ENCODE data around the gene SIK2. TPM values are rescaled to one million over a fixed set of nuclear protein-coding genes. Genes with fewer than 3 reads are reported as not detected.
A peak's percentile ranks its signal among the peaks of the same experiment; 100 is the strongest.

SIK2 gene
- total RNA-seq, 1 experiment from 2014 or later: 9.0 TPM

DNA sequence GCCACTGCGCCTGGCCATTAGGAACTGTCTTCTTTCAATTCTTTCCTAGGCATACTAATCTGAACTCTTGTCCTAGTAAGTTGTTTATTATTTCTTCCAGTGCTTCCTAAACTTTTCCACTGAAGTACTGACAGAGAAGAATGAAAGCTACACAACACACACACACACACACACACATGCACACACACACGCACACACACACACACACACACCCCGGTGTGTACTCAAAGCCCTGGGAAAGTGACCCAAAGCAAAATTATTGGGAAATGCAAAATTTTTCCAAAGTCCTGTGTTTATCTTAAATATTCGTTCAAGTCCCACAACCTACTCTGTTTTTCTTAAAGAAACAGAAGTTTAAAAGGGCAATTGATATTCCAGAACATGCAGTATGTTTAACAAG lies 19.4 kb upstream of the SIK2 start:
- Histone ChIP-seq H3K9me3 (ENCODE audit: low read length) (no peaks in the 10 kb centered on the region), H4K20me1 (ENCODE audit: low read length) (no peaks in the 10 kb centered on the region), H3K4me3 (ENCODE audit: low read length) (no peak overlapping the region), H3K9ac (ENCODE audit: low read length) (no peak overlapping the region), H3K4me2 (ENCODE audit: low read length) (no peak overlapping the region), H3K36me3 (ENCODE audit: low read depth, low read length) (no peaks in the 10 kb centered on the region), H3K79me2 (ENCODE audit: low read length) (no peaks in the 10 kb centered on the region), H3F3A (ENCODE audit: low read length, unreplicated experiment) (no peaks in the 10 kb centered on the region), H2AFZ (ENCODE audit: low read length) (no peak overlapping the region), H3K27ac (ENCODE audit: low read length) (no peak overlapping the region), H3K4me1 (ENCODE audit: insufficient read depth, low read length) (peaks cover 5% of the 10 kb centered on the region; the same call in 1 of the 2 replicates), H3K9me2 (replicated peaks; ENCODE audit: low read length) (no peaks in the 10 kb centered on the region), H3K27me3 (ENCODE audit: low read length) (no peaks in the 10 kb centered on the region)
- intact Hi-C loops (cut with micrococcal nuclease): no loop called here
- POLR2A ChIA-PET (ENCODE audit: unreplicated experiment): no interaction called here
- TF ChIP-seq EZH2 (IDR thresholded peaks at IDR 0.05; ENCODE audit: low read length, unreplicated experiment) (no peak), EZH2phosphoT487 (IDR thresholded peaks at IDR 0.05; ENCODE audit: borderline replicate concordance, low read length) (no peak)
- TF ChIP-seq, protein P1, sequence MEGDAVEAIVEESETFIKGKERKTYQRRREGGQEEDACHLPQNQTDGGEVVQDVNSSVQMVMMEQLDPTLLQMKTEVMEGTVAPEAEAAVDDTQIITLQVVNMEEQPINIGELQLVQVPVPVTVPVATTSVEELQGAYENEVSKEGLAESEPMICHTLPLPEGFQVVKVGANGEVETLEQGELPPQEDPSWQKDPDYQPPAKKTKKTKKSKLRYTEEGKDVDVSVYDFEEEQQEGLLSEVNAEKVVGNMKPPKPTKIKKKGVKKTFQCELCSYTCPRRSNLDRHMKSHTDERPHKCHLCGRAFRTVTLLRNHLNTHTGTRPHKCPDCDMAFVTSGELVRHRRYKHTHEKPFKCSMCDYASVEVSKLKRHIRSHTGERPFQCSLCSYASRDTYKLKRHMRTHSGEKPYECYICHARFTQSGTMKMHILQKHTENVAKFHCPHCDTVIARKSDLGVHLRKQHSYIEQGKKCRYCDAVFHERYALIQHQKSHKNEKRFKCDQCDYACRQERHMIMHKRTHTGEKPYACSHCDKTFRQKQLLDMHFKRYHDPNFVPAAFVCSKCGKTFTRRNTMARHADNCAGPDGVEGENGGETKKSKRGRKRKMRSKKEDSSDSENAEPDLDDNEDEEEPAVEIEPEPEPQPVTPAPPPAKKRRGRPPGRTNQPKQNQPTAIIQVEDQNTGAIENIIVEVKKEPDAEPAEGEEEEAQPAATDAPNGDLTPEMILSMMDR (conservative IDR thresholded peaks at IDR 0.05; ENCODE audit: low read depth, low read length): no peak
- ATAC-seq: no peak
- CTCF ChIA-PET: no interaction called here
- no peak for DNase-seq
- BruUV-seq (replicated peaks): no TSS peak

DNA sequence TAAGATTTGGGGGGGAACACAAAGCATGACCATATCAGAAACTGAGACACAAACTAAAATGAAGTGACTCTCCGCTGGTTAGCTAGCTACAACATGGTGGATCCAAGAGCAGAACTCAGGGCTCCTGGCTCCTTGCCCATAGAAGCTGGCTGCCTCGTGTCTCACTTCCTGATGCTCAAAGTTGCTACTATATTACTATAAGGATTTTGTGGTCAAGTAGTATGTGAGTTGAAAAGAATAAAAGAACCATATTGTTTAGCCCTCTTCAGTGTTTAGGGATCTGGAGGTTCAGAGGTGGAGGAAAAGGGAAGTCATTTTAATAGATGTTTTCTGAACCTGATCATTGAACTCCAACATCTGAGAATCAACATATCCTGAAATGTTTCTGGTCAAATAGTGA lies 16.9 kb upstream of the SIK2 start:
- Histone ChIP-seq H4K20me1 (ENCODE audit: low read length) (no peaks in the 10 kb centered on the region), H3F3A (ENCODE audit: low read length, unreplicated experiment) (no peaks in the 10 kb centered on the region), H3K36me3 (ENCODE audit: low read depth, low read length) (no peaks in the 10 kb centered on the region), H3K9me2 (replicated peaks; ENCODE audit: low read length) (no peaks in the 10 kb centered on the region), H3K4me3 (ENCODE audit: low read length) (no peak overlapping the region), H3K27ac (ENCODE audit: low read length) (no peak overlapping the region), H3K27me3 (ENCODE audit: low read length) (no peaks in the 10 kb centered on the region), H3K79me2 (ENCODE audit: low read length) (no peaks in the 10 kb centered on the region), H3K9me3 (ENCODE audit: low read length) (no peaks in the 10 kb centered on the region), H3K9ac (ENCODE audit: low read length) (no peak overlapping the region), H2AFZ (ENCODE audit: low read length) (no peak overlapping the region), H3K4me1 (ENCODE audit: insufficient read depth, low read length) (peaks cover 5% of the 10 kb centered on the region; the same call in 1 of the 2 replicates), H3K4me2 (ENCODE audit: low read length) (no peak overlapping the region)
- no peak for TF ChIP-seq EZH2phosphoT487 (IDR thresholded peaks at IDR 0.05; ENCODE audit: borderline replicate concordance, low read length)
- TF ChIP-seq, protein P1 (conservative IDR thresholded peaks at IDR 0.05; ENCODE audit: low read depth, low read length): no peak
- TF ChIP-seq EZH2 (IDR thresholded peaks at IDR 0.05; ENCODE audit: low read length, unreplicated experiment): no peak
- ATAC-seq: 0 out of 2 replicates have a peak, but pooled peaks have one; percentile 27
- BruUV-seq (replicated peaks): no TSS peak
- peak; percentile 52 for DNase-seq
- ChIA-PET CTCF (no interaction called here), POLR2A (ENCODE audit: unreplicated experiment) (no interaction called here)
- intact Hi-C loops (cut with micrococcal nuclease): no loop called here

DNA sequence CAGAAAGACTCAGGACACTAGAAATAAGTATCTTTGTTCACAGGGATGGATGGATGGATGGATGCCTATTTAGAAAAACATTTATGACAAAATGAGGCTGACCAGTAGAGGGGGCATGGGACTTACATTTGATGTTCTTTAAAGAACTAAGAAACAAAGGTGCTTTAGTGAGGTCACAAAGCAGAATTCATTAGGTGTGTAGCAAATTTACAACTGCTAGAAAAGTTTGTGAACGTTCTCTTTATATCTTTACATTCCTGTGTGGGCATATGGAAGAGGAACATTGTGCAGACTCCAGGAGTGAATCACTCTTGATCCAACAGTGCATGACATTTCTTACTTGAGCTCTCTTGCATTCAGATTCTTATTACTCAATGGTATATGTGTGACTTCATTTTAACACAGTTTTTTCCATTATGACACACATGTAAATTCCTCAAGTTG lies 15.8 kb upstream of the SIK2 start:
- intact Hi-C loops (cut with micrococcal nuclease): loop anchor here (1.0 kb wide), 3 partner anchors 21 to 255 kb away; no protein-coding TSS in a partner anchor
- Histone ChIP-seq H3K27ac (ENCODE audit: low read length) (no peak overlapping the region), H3K9me3 (ENCODE audit: low read length) (no peaks in the 10 kb centered on the region), H2AFZ (ENCODE audit: low read length) (no peak overlapping the region), H3K36me3 (ENCODE audit: low read depth, low read length) (no peaks in the 10 kb centered on the region), H3K9ac (ENCODE audit: low read length) (no peak overlapping the region), H3K4me2 (ENCODE audit: low read length) (no peak overlapping the region), H3F3A (ENCODE audit: low read length, unreplicated experiment) (no peaks in the 10 kb centered on the region), H4K20me1 (ENCODE audit: low read length) (no peaks in the 10 kb centered on the region), H3K27me3 (ENCODE audit: low read length) (no peaks in the 10 kb centered on the region), H3K4me3 (ENCODE audit: low read length) (no peak overlapping the region), H3K79me2 (ENCODE audit: low read length) (no peaks in the 10 kb centered on the region), H3K9me2 (replicated peaks; ENCODE audit: low read length) (no peaks in the 10 kb centered on the region), H3K4me1 (ENCODE audit: insufficient read depth, low read length) (peaks cover 5% of the 10 kb centered on the region; the same call in 1 of the 2 replicates)
- BruUV-seq (replicated peaks): no TSS peak
- CTCF ChIA-PET: interaction anchor here (0.6 to 1.0 kb wide), 3 partner anchors 190 to 1000 kb away, joined by 3 to 4 read pairs (median 3); no protein-coding TSS in a partner anchor
- POLR2A ChIA-PET (ENCODE audit: unreplicated experiment): no interaction called here
- ATAC-seq (peak; percentile 75), DNase-seq (peak; percentile 85)
- no peak for TF ChIP-seq EZH2 (IDR thresholded peaks at IDR 0.05; ENCODE audit: low read length, unreplicated experiment)
- TF ChIP-seq, protein P1 (conservative IDR thresholded peaks at IDR 0.05; ENCODE audit: low read depth, low read length): peak; percentile 92
- TF ChIP-seq EZH2phosphoT487 (IDR thresholded peaks at IDR 0.05; ENCODE audit: borderline replicate concordance, low read length): no peak

Data from PC-3 (cell line).